ENCODE results near the gene PRKCA. TPM values are rescaled to one million over a fixed set of nuclear protein-coding genes. Genes with fewer than 3 reads are reported as not detected.

PRKCA gene
- total RNA-seq, 2 experiments from 2014 or later: 75.1 to 78.5 TPM

GRCh38 chr17:66805567-66805966 is 503.2 kb downstream of the PRKCA start:
- peaks cover 11% of the 10 kb centered on the region for H3K4me1 Mint-ChIP-seq (ENCODE audit: low read depth)
- no peak overlapping the region for H3K4me3 Mint-ChIP-seq
- ChIA-PET POLR2A (no interaction called here), CTCF (no interaction called here)
- no peaks in the 10 kb centered on the region for H3K27me3 Mint-ChIP-seq
- intact Hi-C loops (cut with micrococcal nuclease): no loop called here
- no peak for DNase-seq
- no peaks in the 10 kb centered on the region for H3K9me3 Mint-ChIP-seq
- peaks cover 23% of the 10 kb centered on the region for H3K36me3 Mint-ChIP-seq
- H3K27ac Mint-ChIP-seq: no peak overlapping the region

- POLR2A ChIA-PET: no interaction called here
- no peak overlapping the region for H3K4me3 Mint-ChIP-seq
Observed at GRCh38 chr17:66807182-66807581, 504.8 kb downstream of the PRKCA start.

GRCh38 chr17:66809408-66809807 is 507.0 kb downstream of the PRKCA start:
- ChIA-PET POLR2A (no interaction called here), CTCF (no interaction called here)
- intact Hi-C loops (cut with micrococcal nuclease): no loop called here
- H3K4me1 Mint-ChIP-seq (ENCODE audit: low read depth): peaks cover 11% of the 10 kb centered on the region
- H3K27me3 Mint-ChIP-seq: no peaks in the 10 kb centered on the region
- DNase-seq: no peak
- H3K4me3 Mint-ChIP-seq: no peak overlapping the region
- no peaks in the 10 kb centered on the region for H3K9me3 Mint-ChIP-seq
- peaks cover 13% of the 10 kb centered on the region for H3K36me3 Mint-ChIP-seq
- H3K27ac Mint-ChIP-seq: no peak overlapping the region

More at GRCh38 chr17:66807182-66807581, 504.8 kb downstream of the PRKCA start:
- no peak overlapping the region for H3K27ac Mint-ChIP-seq
- no peaks in the 10 kb centered on the region for H3K9me3 Mint-ChIP-seq
- H3K27me3 Mint-ChIP-seq: no peaks in the 10 kb centered on the region
- no peak for DNase-seq
- CTCF ChIA-PET: no interaction called here
- peaks cover 20% of the 10 kb centered on the region for H3K36me3 Mint-ChIP-seq
- intact Hi-C loops (cut with micrococcal nuclease): no loop called here
- peaks cover 11% of the 10 kb centered on the region for H3K4me1 Mint-ChIP-seq (ENCODE audit: low read depth)

GRCh38 chr17:66810951-66811682 is 508.7 kb downstream of the PRKCA start:
- intact Hi-C loops (cut with micrococcal nuclease): no loop called here
- H3K27ac Mint-ChIP-seq: no peak overlapping the region
- no peaks in the 10 kb centered on the region for H3K9me3 Mint-ChIP-seq
- H3K4me3 Mint-ChIP-seq: no peak overlapping the region
- H3K36me3 Mint-ChIP-seq: peaks cover 4% of the 10 kb centered on the region
- DNase-seq: no peak
- POLR2A ChIA-PET: no interaction called here
- CTCF ChIA-PET: no interaction called here
- H3K4me1 Mint-ChIP-seq (ENCODE audit: low read depth): peaks cover 11% of the 10 kb centered on the region
- H3K27me3 Mint-ChIP-seq: no peaks in the 10 kb centered on the region

- POLR2A ChIA-PET: no interaction called here
- intact Hi-C loops (cut with micrococcal nuclease): no loop called here
- peaks cover 11% of the 10 kb centered on the region for H3K4me1 Mint-ChIP-seq (ENCODE audit: low read depth)
Observed at GRCh38 chr17:66811683-66812054, 509.3 kb downstream of the PRKCA start.

GRCh38 chr17:66812571-66812970 is 510.2 kb downstream of the PRKCA start:
- intact Hi-C loops (cut with micrococcal nuclease): no loop called here
- ChIA-PET POLR2A (no interaction called here), CTCF (interaction anchor here (1.2 kb wide), 1 partner anchor 612 kb away, joined by 3 read pairs; no protein-coding TSS in a partner anchor)
- DNase-seq: no peak
- Mint-ChIP-seq H3K36me3 (peaks cover 5% of the 10 kb centered on the region), H3K4me1 (ENCODE audit: low read depth) (peaks cover 7% of the 10 kb centered on the region), H3K9me3 (peaks cover 2% of the 10 kb centered on the region), H3K27me3 (peaks cover 2% of the 10 kb centered on the region), H3K4me3 (no peak overlapping the region), H3K27ac (no peak overlapping the region)

More at GRCh38 chr17:66811683-66812054, 509.3 kb downstream of the PRKCA start:
- no peak overlapping the region for H3K27ac Mint-ChIP-seq
- no peaks in the 10 kb centered on the region for H3K9me3 Mint-ChIP-seq
- no peak overlapping the region for H3K4me3 Mint-ChIP-seq
- DNase-seq: no peak
- CTCF ChIA-PET: no interaction called here
- no peaks in the 10 kb centered on the region for H3K27me3 Mint-ChIP-seq
- peaks cover 4% of the 10 kb centered on the region for H3K36me3 Mint-ChIP-seq

- H3K4me3 Mint-ChIP-seq: no peak overlapping the region
- peaks cover 10% of the 10 kb centered on the region for H3K9me3 Mint-ChIP-seq
- ChIA-PET POLR2A (no interaction called here), CTCF (interaction anchor here (1.2 kb wide), 1 partner anchor 613 kb away, joined by 3 read pairs; no protein-coding TSS in a partner anchor)
- H3K27me3 Mint-ChIP-seq: peaks cover 3% of the 10 kb centered on the region
- H3K4me1 Mint-ChIP-seq (ENCODE audit: low read depth): peaks cover under 1% of the 10 kb centered on the region
- DNase-seq: no peak
- H3K36me3 Mint-ChIP-seq: peaks cover 2% of the 10 kb centered on the region
- intact Hi-C loops (cut with micrococcal nuclease): no loop called here
- no peak overlapping the region for H3K27ac Mint-ChIP-seq
Observed at GRCh38 chr17:66813296-66813695, 510.9 kb downstream of the PRKCA start.

- H3K9me3 Mint-ChIP-seq: peaks cover 12% of the 10 kb centered on the region
- POLR2A ChIA-PET: no interaction called here
- peaks cover 2% of the 10 kb centered on the region for H3K36me3 Mint-ChIP-seq
- CTCF ChIA-PET: no interaction called here
- DNase-seq: no peak
- H3K27me3 Mint-ChIP-seq: peaks cover 3% of the 10 kb centered on the region
- no peak overlapping the region for H3K4me3 Mint-ChIP-seq
- H3K27ac Mint-ChIP-seq: no peak overlapping the region
- H3K4me1 Mint-ChIP-seq (ENCODE audit: low read depth): no peaks in the 10 kb centered on the region
- intact Hi-C loops (cut with micrococcal nuclease): no loop called here
Observed at GRCh38 chr17:66814026-66814425, 511.6 kb downstream of the PRKCA start.

- Mint-ChIP-seq H3K36me3 (peaks cover 2% of the 10 kb centered on the region), H3K9me3 (peaks cover 12% of the 10 kb centered on the region), H3K4me1 (ENCODE audit: low read depth) (no peaks in the 10 kb centered on the region), H3K27ac (no peak overlapping the region), H3K27me3 (peaks cover 3% of the 10 kb centered on the region), H3K4me3 (no peak overlapping the region)
- ChIA-PET CTCF (no interaction called here), POLR2A (no interaction called here)
- intact Hi-C loops (cut with micrococcal nuclease): no loop called here
- DNase-seq: no peak
Observed at GRCh38 chr17:66814570-66814969, 512.2 kb downstream of the PRKCA start.

- Mint-ChIP-seq H3K4me3 (no peak overlapping the region), H3K9me3 (peaks cover 12% of the 10 kb centered on the region), H3K4me1 (ENCODE audit: low read depth) (no peaks in the 10 kb centered on the region), H3K27me3 (peaks cover 3% of the 10 kb centered on the region), H3K27ac (no peak overlapping the region), H3K36me3 (peaks cover 2% of the 10 kb centered on the region)
- CTCF ChIA-PET: no interaction called here
- POLR2A ChIA-PET: no interaction called here
- DNase-seq: no peak
- intact Hi-C loops (cut with micrococcal nuclease): no loop called here
Observed at GRCh38 chr17:66817750-66818149, 515.3 kb downstream of the PRKCA start.

- no peak overlapping the region for H3K27ac Mint-ChIP-seq
- intact Hi-C loops (cut with micrococcal nuclease): no loop called here
- ChIA-PET CTCF (no interaction called here), POLR2A (no interaction called here)
- H3K9me3 Mint-ChIP-seq: peaks cover 12% of the 10 kb centered on the region
- H3K36me3 Mint-ChIP-seq: peaks cover 2% of the 10 kb centered on the region
- H3K27me3 Mint-ChIP-seq: peaks cover 3% of the 10 kb centered on the region
- no peak for DNase-seq
- no peak overlapping the region for H3K4me3 Mint-ChIP-seq
- H3K4me1 Mint-ChIP-seq (ENCODE audit: low read depth): no peaks in the 10 kb centered on the region
Observed at GRCh38 chr17:66819466-66819865, 517.1 kb downstream of the PRKCA start.

- POLR2A ChIA-PET: no interaction called here
- CTCF ChIA-PET: no interaction called here
- Mint-ChIP-seq H3K27me3 (peaks cover 5% of the 10 kb centered on the region), H3K27ac (no peak overlapping the region), H3K36me3 (peaks cover 2% of the 10 kb centered on the region), H3K4me1 (ENCODE audit: low read depth) (no peaks in the 10 kb centered on the region), H3K9me3 (peaks cover 12% of the 10 kb centered on the region), H3K4me3 (no peak overlapping the region)
- DNase-seq: no peak
- intact Hi-C loops (cut with micrococcal nuclease): no loop called here
Observed at GRCh38 chr17:66822009-66822408, 519.6 kb downstream of the PRKCA start.

- no peak for DNase-seq
- intact Hi-C loops (cut with micrococcal nuclease): no loop called here
- ChIA-PET POLR2A (no interaction called here), CTCF (no interaction called here)
- H3K27ac Mint-ChIP-seq: no peak overlapping the region
- no peak overlapping the region for H3K4me3 Mint-ChIP-seq
- H3K4me1 Mint-ChIP-seq (ENCODE audit: low read depth): no peaks in the 10 kb centered on the region
- H3K27me3 Mint-ChIP-seq: peaks cover 36% of the 10 kb centered on the region
- H3K36me3 Mint-ChIP-seq: no peaks in the 10 kb centered on the region
- no peaks in the 10 kb centered on the region for H3K9me3 Mint-ChIP-seq
Observed at GRCh38 chr17:66826856-66827255, 524.4 kb downstream of the PRKCA start.
